ENCODE data around the gene STK17B. TPM values are rescaled to one million over a fixed set of nuclear protein-coding genes. Genes with fewer than 3 reads are reported as not detected.

STK17B gene
- polyA plus RNA-seq, 3 donors = 171 to 296 (median 244) TPM

DNA sequence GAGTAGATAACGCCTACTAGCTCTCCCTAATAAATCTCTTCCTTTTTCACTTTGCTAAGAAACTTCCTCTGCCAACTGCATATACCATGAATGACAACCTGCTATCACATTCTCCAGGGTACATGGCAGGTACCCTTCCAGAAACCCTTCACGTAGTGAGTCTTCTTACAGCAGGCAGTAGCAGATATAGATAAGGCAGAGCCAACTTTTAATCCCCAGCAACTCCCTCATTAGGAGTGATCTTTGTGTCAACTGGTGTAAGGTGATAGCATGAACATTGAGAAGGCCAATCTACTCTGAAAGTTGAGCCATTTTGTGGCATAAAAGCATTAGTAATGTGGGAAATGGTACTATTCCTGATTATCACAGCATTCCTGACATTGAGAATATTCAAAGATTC lies 5.7 kb upstream of the STK17B start:
- Mint-ChIP-seq H3K27me3 (ENCODE audit: low read depth in 3 of 3) (peaks cover 0 to 4% (median 3%) of the 10 kb centered on the region in 3 donors), H3K36me3 (peaks cover 0 to 8% of the 10 kb centered on the region in 2 donors), H3K9me3 (no peaks in the 10 kb centered on the region), H3K4me1 (peaks cover 27% of the 10 kb centered on the region), H3K27ac (peak overlapping the region in 2 of 7 donors; percentile 2 to 44), H3K4me3 (no peak overlapping the region)
- H3K9me3 ChIP-seq (replicated peaks in 1 of 2; ENCODE audit: control insufficient read depth in 1 of 2, insufficient read depth in 1 of 2, low read length in 2 of 2) = no peaks in the 10 kb centered on the region
- H3K27ac ChIP-seq (ENCODE audit: low read depth in 1 of 2, low read length in 2 of 2) = no peak overlapping the region
- no peak overlapping the region for H3K9ac ChIP-seq (ENCODE audit: insufficient read depth, low read length, poor library complexity, severe bottlenecking)
- no peak overlapping the region for H3K4me2 ChIP-seq (replicated peaks; ENCODE audit: extremely low read depth, low read length, poor library complexity, severe bottlenecking)
- H3K4me3 ChIP-seq (replicated peaks in 1 of 3; ENCODE audit: low read depth in 2 of 3, low read length in 3 of 3) = no peak overlapping the region
- no peaks in the 10 kb centered on the region for H4K20me1 ChIP-seq (ENCODE audit: insufficient read depth, low read length)
- DNase-seq = no peak
- H3K27me3 ChIP-seq (ENCODE audit: control insufficient read depth in 2 of 2, insufficient read depth in 2 of 2, low read length in 2 of 2) = peaks cover 0 to 3% of the 10 kb centered on the region in 2 donors
- H2AFZ ChIP-seq (ENCODE audit: insufficient read depth, low read depth, low read length, poor library complexity, severe bottlenecking) = no peak overlapping the region
- no peaks in the 10 kb centered on the region for H3K36me3 ChIP-seq (replicated peaks in 1 of 2; ENCODE audit: control insufficient read depth in 1 of 2, insufficient read depth in 2 of 2, low read length in 2 of 2)
- H3K4me1 ChIP-seq (ENCODE audit: control insufficient read depth in 1 of 2, insufficient read depth in 2 of 2, low read length in 2 of 2) = peaks cover 8 to 10% of the 10 kb centered on the region in 2 donors
- intact Hi-C loops (cut with micrococcal nuclease) = no loop called here
- TF ChIP-seq, protein P1, sequence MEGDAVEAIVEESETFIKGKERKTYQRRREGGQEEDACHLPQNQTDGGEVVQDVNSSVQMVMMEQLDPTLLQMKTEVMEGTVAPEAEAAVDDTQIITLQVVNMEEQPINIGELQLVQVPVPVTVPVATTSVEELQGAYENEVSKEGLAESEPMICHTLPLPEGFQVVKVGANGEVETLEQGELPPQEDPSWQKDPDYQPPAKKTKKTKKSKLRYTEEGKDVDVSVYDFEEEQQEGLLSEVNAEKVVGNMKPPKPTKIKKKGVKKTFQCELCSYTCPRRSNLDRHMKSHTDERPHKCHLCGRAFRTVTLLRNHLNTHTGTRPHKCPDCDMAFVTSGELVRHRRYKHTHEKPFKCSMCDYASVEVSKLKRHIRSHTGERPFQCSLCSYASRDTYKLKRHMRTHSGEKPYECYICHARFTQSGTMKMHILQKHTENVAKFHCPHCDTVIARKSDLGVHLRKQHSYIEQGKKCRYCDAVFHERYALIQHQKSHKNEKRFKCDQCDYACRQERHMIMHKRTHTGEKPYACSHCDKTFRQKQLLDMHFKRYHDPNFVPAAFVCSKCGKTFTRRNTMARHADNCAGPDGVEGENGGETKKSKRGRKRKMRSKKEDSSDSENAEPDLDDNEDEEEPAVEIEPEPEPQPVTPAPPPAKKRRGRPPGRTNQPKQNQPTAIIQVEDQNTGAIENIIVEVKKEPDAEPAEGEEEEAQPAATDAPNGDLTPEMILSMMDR (IDR thresholded peaks at IDR 0.05) = no peak
- no peaks in the 10 kb centered on the region for H3K79me2 ChIP-seq (ENCODE audit: insufficient read depth, low read length)
- no CpG with 5 or more reads among the region's 2 CpGs for WGBS (ENCODE audit: insufficient coverage)

DNA sequence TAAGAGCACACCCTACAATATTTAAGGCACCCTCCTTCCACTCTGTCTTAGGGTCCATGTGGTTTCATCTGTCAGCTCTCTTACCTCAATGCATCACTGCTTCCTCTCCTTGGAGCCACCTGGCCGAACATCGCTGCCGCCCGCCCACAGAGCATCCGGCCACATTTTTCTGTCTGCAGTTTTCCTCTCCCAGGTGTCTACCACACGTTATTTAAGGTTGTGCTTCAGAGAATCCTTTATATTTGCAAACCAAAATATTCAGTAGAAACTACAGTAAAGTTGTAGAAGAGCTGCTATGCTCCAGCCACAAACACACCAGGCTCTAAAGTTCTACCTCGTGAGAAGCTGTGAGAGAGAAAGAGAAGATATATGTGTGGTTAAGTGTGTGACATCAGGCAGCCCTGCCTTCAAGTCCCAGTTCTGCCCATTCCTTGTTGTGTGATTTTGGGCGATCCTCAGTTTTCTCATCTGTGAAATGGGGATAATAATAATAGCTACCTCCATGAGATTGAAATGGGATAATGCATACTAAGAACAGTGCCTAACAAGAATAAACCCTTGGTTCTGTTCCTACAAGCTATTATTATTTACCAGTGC lies 4.9 kb upstream of the STK17B start:
- intact Hi-C loops (cut with micrococcal nuclease) = no loop called here
- TF ChIP-seq, protein P1 (IDR thresholded peaks at IDR 0.05) = no peak

More for the DNA sequence above, 4.9 kb upstream of the STK17B start:
- Histone ChIP-seq H3K4me1 (ENCODE audit: control insufficient read depth in 1 of 2, insufficient read depth in 2 of 2, low read length in 2 of 2) (peaks cover 8 to 12% of the 10 kb centered on the region in 2 donors), H3K79me2 (ENCODE audit: insufficient read depth, low read length) (peaks cover 2% of the 10 kb centered on the region), H3K27ac (ENCODE audit: low read depth in 1 of 2, low read length in 2 of 2) (no peak overlapping the region), H3K36me3 (replicated peaks in 1 of 2; ENCODE audit: control insufficient read depth in 1 of 2, insufficient read depth in 2 of 2, low read length in 2 of 2) (no peaks in the 10 kb centered on the region), H4K20me1 (ENCODE audit: insufficient read depth, low read length) (peaks cover 1% of the 10 kb centered on the region), H2AFZ (ENCODE audit: insufficient read depth, low read depth, low read length, poor library complexity, severe bottlenecking) (no peak overlapping the region), H3K4me3 (replicated peaks in 1 of 3; ENCODE audit: low read depth in 2 of 3, low read length in 3 of 3) (no peak overlapping the region), H3K9ac (ENCODE audit: insufficient read depth, low read length, poor library complexity, severe bottlenecking) (no peak overlapping the region), H3K27me3 (ENCODE audit: control insufficient read depth in 2 of 2, insufficient read depth in 2 of 2, low read length in 2 of 2) (peaks cover 0 to 3% of the 10 kb centered on the region in 2 donors), H3K9me3 (replicated peaks in 1 of 2; ENCODE audit: control insufficient read depth in 1 of 2, insufficient read depth in 1 of 2, low read length in 2 of 2) (no peaks in the 10 kb centered on the region), H3K4me2 (replicated peaks; ENCODE audit: extremely low read depth, low read length, poor library complexity, severe bottlenecking) (no peak overlapping the region)
- Mint-ChIP-seq H3K9me3 (no peaks in the 10 kb centered on the region), H3K27ac (peak overlapping the region in 1 of 7 donors; percentile 26), H3K4me1 (peaks cover 27% of the 10 kb centered on the region), H3K36me3 (peaks cover 0 to 8% of the 10 kb centered on the region in 2 donors), H3K27me3 (ENCODE audit: low read depth in 3 of 3) (peaks cover 0 to 4% (median 3%) of the 10 kb centered on the region in 3 donors), H3K4me3 (no peak overlapping the region)
- no CpG with 5 or more reads among the region's 8 CpGs for WGBS (ENCODE audit: insufficient coverage)
- DNase-seq = peak in 1 of 3 donors; percentile 14

Data from CD14-positive monocyte (primary cell).